H9 (cell line): Measurements from ENCODE around the gene SCFD1. TPM values are rescaled to one million over a fixed set of nuclear protein-coding genes. Genes with fewer than 3 reads are reported as not detected.

Experiments
- DNase-seq: peaks from one replicate; pipeline ENCODE4 v3.0.0-alpha.2; 2017
- H2AFZ ChIP-seq: one replicate; pipeline ENCODE4 v1.6.1; 2013; ENCODE audit warnings: mild to moderate bottlenecking, low read length, control low read depth, moderate library complexity
- H2AK5ac ChIP-seq: 2 replicates; pipeline ENCODE4 v1.6.1; 2013; ENCODE audit warnings: low read length, control low read depth, mixed read lengths; ENCODE audit not compliant: insufficient read length
- H2BK120ac ChIP-seq: one replicate; pipeline ENCODE4 v1.6.1; 2013; ENCODE audit warnings: low read depth, mild to moderate bottlenecking, low read length, control low read depth, inconsistent platforms; ENCODE audit not compliant: poor library complexity, severe bottlenecking
- H2BK12ac ChIP-seq: 2 replicates; pipeline ENCODE4 v1.6.1; 2013; ENCODE audit warnings: low read length, control low read depth, mixed read lengths, low read depth; ENCODE audit not compliant: insufficient read length
- H2BK15ac ChIP-seq: 2 replicates; pipeline ENCODE4 v1.6.1; 2013; ENCODE audit warnings: low read depth, low read length, control low read depth
- H2BK20ac ChIP-seq: one replicate; pipeline ENCODE4 v1.6.1; 2013; ENCODE audit warnings: low read depth, mild to moderate bottlenecking, low read length, control low read depth, inconsistent platforms; ENCODE audit not compliant: poor library complexity, severe bottlenecking
- H2BK5ac ChIP-seq: 2 replicates; pipeline ENCODE4 v1.6.1; 2013; ENCODE audit warnings: low read length, control low read depth, mixed read lengths; ENCODE audit not compliant: insufficient read length
- H3K14ac ChIP-seq: 2 replicates; pipeline ENCODE4 v1.6.1; 2013; ENCODE audit warnings: low read length, control low read depth; ENCODE audit not compliant: insufficient read depth
- H3K18ac ChIP-seq: 2 replicates; pipeline ENCODE4 v1.6.1; 2013; ENCODE audit warnings: low read depth, mild to moderate bottlenecking, mixed read lengths, low read length, control low read depth; ENCODE audit not compliant: insufficient read length
- H3K23ac ChIP-seq: 2 replicates; pipeline ENCODE4 v1.6.1; 2013; ENCODE audit warnings: low read length, control low read depth, mixed read lengths, low read depth; ENCODE audit not compliant: insufficient read length
- H3K23me2 ChIP-seq: 2 replicates; pipeline ENCODE4 v1.6.1; 2013; ENCODE audit warnings: low read depth, mild to moderate bottlenecking, mixed read lengths, low read length, control low read depth; ENCODE audit not compliant: insufficient read length, poor library complexity, severe bottlenecking
- H3K27ac ChIP-seq: 2 replicates; pipeline ENCODE4 v1.5.1; 2013; ENCODE audit warnings: low read length, control low read depth, mixed read lengths, low read depth; ENCODE audit not compliant: insufficient read length
- H3K27me3 ChIP-seq: 2 replicates; pipeline ENCODE4 v1.6.1; 2013; ENCODE audit warnings: low read length, control low read depth, inconsistent platforms; ENCODE audit not compliant: insufficient read depth
- H3K4ac ChIP-seq: 2 replicates; pipeline ENCODE4 v1.6.1; 2013; ENCODE audit warnings: low read depth, mild to moderate bottlenecking, control low read depth, inconsistent platforms, low read length, moderate library complexity
- H3K4me1 ChIP-seq: 2 replicates; pipeline ENCODE4 v1.6.1; 2013; ENCODE audit warnings: low read length, control low read depth, inconsistent platforms; ENCODE audit not compliant: insufficient read depth
- H3K4me2 ChIP-seq: 2 replicates; pipeline ENCODE4 v1.6.1; 2013; ENCODE audit warnings: low read length, control low read depth, mixed read lengths; ENCODE audit not compliant: insufficient read length, insufficient read depth
- H3K56ac ChIP-seq: 2 replicates; pipeline ENCODE4 v1.6.1; 2013; ENCODE audit warnings: low read depth, mild to moderate bottlenecking, mixed read lengths, low read length, control low read depth; ENCODE audit not compliant: insufficient read length
- H3K79me1 ChIP-seq: 2 replicates; pipeline ENCODE4 v1.6.1; 2013; ENCODE audit warnings: low read depth, mild to moderate bottlenecking, moderate library complexity, low read length, control low read depth, inconsistent platforms; ENCODE audit not compliant: insufficient read depth, poor library complexity, severe bottlenecking
- H3K79me2 ChIP-seq: 2 replicates; pipeline ENCODE4 v1.6.1; 2013; ENCODE audit warnings: low read length, control low read depth, inconsistent platforms; ENCODE audit not compliant: insufficient read depth
- H3K9ac ChIP-seq: 2 replicates; pipeline ENCODE4 v1.6.1; 2013; ENCODE audit warnings: low read length, control low read depth, mixed read lengths; ENCODE audit not compliant: insufficient read length; ENCODE audit errors: extremely low read depth
- H3K9me3 ChIP-seq: one replicate; pipeline ENCODE4 v1.6.1; 2013; ENCODE audit warnings: low read depth, low read length, inconsistent platforms; ENCODE audit not compliant: control insufficient read depth
- H3T11ph ChIP-seq: one replicate; pipeline ENCODE4 v1.6.1; 2013; ENCODE audit warnings: mild to moderate bottlenecking, low read length, control low read depth, inconsistent platforms
- H4K20me1 ChIP-seq: one replicate; pipeline ENCODE4 v1.6.1; 2013; ENCODE audit not compliant: control insufficient read depth, insufficient read length, insufficient read depth
- H4K5ac ChIP-seq: 2 replicates; pipeline ENCODE4 v1.6.1; 2013; ENCODE audit warnings: low read depth, mild to moderate bottlenecking, mixed read lengths, low read length, control low read depth; ENCODE audit not compliant: insufficient read length
- H4K8ac ChIP-seq: replicated peaks from 2 replicates; pipeline ENCODE4 v1.6.1; 2013; ENCODE audit warnings: low read length, control low read depth, mixed read lengths, low read depth; ENCODE audit not compliant: insufficient read length
- H4K91ac ChIP-seq: 2 replicates; pipeline ENCODE4 v1.6.1; 2013; ENCODE audit warnings: low read depth, mild to moderate bottlenecking, moderate library complexity, mixed read lengths, low read length, control low read depth; ENCODE audit not compliant: insufficient read length
- H3K27ac Mint-ChIP-seq, 3 experiments: 2 replicates in 2 of 3; 3 replicates in 1 of 3; pipeline ENCODE4 v1.8.0; 2020 to 2021; ENCODE audit warnings: mixed read lengths in 3 of 3, mild to moderate bottlenecking in 1 of 3, moderate library complexity in 1 of 3
- H3K27me3 Mint-ChIP-seq: 2 replicates; pipeline ENCODE4 v1.8.0; 2021; ENCODE audit warnings: low read depth, mild to moderate bottlenecking, moderate library complexity, mixed read lengths
- H3K36me3 Mint-ChIP-seq, 3 experiments: 2 replicates in 2 of 3; 3 replicates in 1 of 3; pipeline ENCODE4 v1.8.0; 2020 to 2021; ENCODE audit warnings: low read depth in 3 of 3, mixed read lengths in 3 of 3; ENCODE audit not compliant: insufficient read depth in 1 of 3
- H3K4me1 Mint-ChIP-seq, 2 experiments: 2 replicates each; pipeline ENCODE4 v1.8.0; 2020; ENCODE audit warnings: mixed read lengths in 2 of 2
- H3K4me3 Mint-ChIP-seq, 2 experiments: 2 replicates in 1 of 2; 3 replicates in 1 of 2; pipeline ENCODE4 v1.8.0; 2020 to 2021; ENCODE audit warnings: mild to moderate bottlenecking in 2 of 2, mixed read lengths in 2 of 2, moderate library complexity in 1 of 2
- H3K9me3 Mint-ChIP-seq, 2 experiments: 2 replicates in 1 of 2; 3 replicates in 1 of 2; pipeline ENCODE4 v1.8.0; 2020; ENCODE audit warnings: mild to moderate bottlenecking in 2 of 2, mixed read lengths in 2 of 2, moderate library complexity in 1 of 2
- CTCF ChIP-seq: fragments of 200-600 bp; sonication (generic); conservative IDR thresholded peaks from 3 replicates; pipeline ENCODE4 v1.8.0; 2021; ENCODE audit warnings: antibody characterized with exemption, mild to moderate bottlenecking
- WGBS: extraction: QIAGEN DNeasy Blood & Tissue Kit; methylation state at CpG from one replicate; pipeline ENCODE4 v1.1.7; 2013; ENCODE audit warnings: missing lambda C conversion rate, low lambda C conversion rate, mixed read lengths; ENCODE audit not compliant: insufficient read length; ENCODE audit errors: extremely low coverage; 5-methylcytosine and 5-hydroxymethylcytosine counted together
- total RNA-seq: library from RNA; stranded (reverse); gene quantifications from 2 replicates; pipeline ENCODE4 v1.2.1, GENCODE V29; 2021

Gene SCFD1
- total RNA-seq, 1 experiment from 2014 or later = 85.2 TPM

- Histone ChIP-seq H3T11ph (no peak overlapping the region), H3K9me3 (no peaks in the 10 kb centered on the region), H3K27me3 (no peaks in the 10 kb centered on the region), H3K4ac (no peak overlapping the region), H4K8ac (no peak overlapping the region), H4K91ac (no peak overlapping the region), H2BK120ac (no peak overlapping the region), H3K14ac (no peak overlapping the region), H4K5ac (no peak overlapping the region), H3K23me2 (no peaks in the 10 kb centered on the region), H2BK15ac (no peak overlapping the region), H3K4me1 (no peaks in the 10 kb centered on the region), H2AK5ac (no peak overlapping the region), H2BK5ac (no peak overlapping the region), H4K20me1 (no peaks in the 10 kb centered on the region), H3K4me2 (no peak overlapping the region), H3K18ac (no peak overlapping the region), H3K79me1 (no peaks in the 10 kb centered on the region), H3K23ac (no peak overlapping the region), H3K9ac (no peak overlapping the region), H3K56ac (no peak overlapping the region), H2BK12ac (no peak overlapping the region), H2AFZ (no peak overlapping the region), H2BK20ac (no peak overlapping the region), H3K27ac (no peak overlapping the region), H3K79me2 (no peaks in the 10 kb centered on the region)
- Mint-ChIP-seq H3K27ac (no peak overlapping the region), H3K9me3 (no peaks in the 10 kb centered on the region), H3K36me3 (peaks cover 1 to 17% (median 10%) of the 10 kb centered on the region in 3 experiments; a peak in 6 of 7 replicates), H3K27me3 (no peaks in the 10 kb centered on the region), H3K4me3 (no peak overlapping the region), H3K4me1 (no peaks in the 10 kb centered on the region)
- no peak for TF ChIP-seq CTCF
- no peak for DNase-seq
- no CpG with 5 or more reads among the region's 3 CpGs for WGBS
Measured at GRCh38 chr14:30719137-30719536, 97.0 kb downstream of the SCFD1 start.
